ENCODE data around the gene COQ8B.
"Not testable (repeated sequence)": the region's sequence is repeated elsewhere in the genome, so short reads cannot be mapped to it uniquely, and the experiment has no call there.

Gene COQ8B

GRCh38 chr19:40716482-40717324 is at the start of gene COQ8B, which contains the start of gene ITPKC:
COQ8B (minus strand) TSS chr19:40716886; CDS start chr19:40714632, 2,254 bp downstream.
ITPKC (plus strand) TSS chr19:40717112; CDS start chr19:40717136, 24 bp downstream.
- peak; percentile 84 to 100 (median 98) for DNase-seq

GRCh38 chr19:40766385-40766784 is 49.7 kb upstream of the COQ8B start:
- not testable (repeated sequence) for DNase-seq

- peak in 1 of 51 donors; percentile 19 for DNase-seq
Observed at GRCh38 chr19:40763963-40764362, 47.3 kb upstream of the COQ8B start.

- DNase-seq, result peak in 11 of 51 donors; percentile 1 to 49 (median 20)
Observed at GRCh38 chr19:40763526-40763925, 46.8 kb upstream of the COQ8B start.

- no peak for DNase-seq
Observed at GRCh38 chr19:40762754-40763470, 46.2 kb upstream of the COQ8B start.

GRCh38 chr19:40759352-40759751 is 42.7 kb upstream of the COQ8B start:
- no peak for DNase-seq

- no peak for DNase-seq
Observed at GRCh38 chr19:40758491-40758890, 41.8 kb upstream of the COQ8B start.

- no peak for DNase-seq
Observed at GRCh38 chr19:40756502-40757110, 39.9 kb upstream of the COQ8B start.

- DNase-seq, result no peak
Observed at GRCh38 chr19:40755791-40756190, 39.1 kb upstream of the COQ8B start.

GRCh38 chr19:40755248-40755624 is 38.5 kb upstream of the COQ8B start:
- DNase-seq, result no peak

GRCh38 chr19:40754611-40755247 is 38.0 kb upstream of the COQ8B start:
- DNase-seq, result peak in 1 of 51 donors; percentile 29

- DNase-seq, result no peak
Observed at GRCh38 chr19:40752257-40752781, 35.6 kb upstream of the COQ8B start.

GRCh38 chr19:40750874-40751537 is 34.3 kb upstream of the COQ8B start, which contains the start of gene SNRPA:
SNRPA (plus strand) TSS chr19:40751203; CDS start chr19:40751409, 206 bp downstream.
- peak in 49 of 51 donors; percentile 89 to 100 (median 97) for DNase-seq

GRCh38 chr19:40750058-40750873 is 33.6 kb upstream of the COQ8B start, which contains the start of gene ACTMAP:
ACTMAP (minus strand) TSS chr19:40750477; CDS start chr19:40749803, 674 bp downstream.
- DNase-seq, result peak; percentile 97 to 100 (median 100)

- no peak for DNase-seq
Observed at GRCh38 chr19:40747536-40747935, 30.9 kb upstream of the COQ8B start.

GRCh38 chr19:40745402-40745780 is 28.7 kb upstream of the COQ8B start:
- no peak for DNase-seq

GRCh38 chr19:40744554-40745401 is 28.1 kb upstream of the COQ8B start:
- no peak for DNase-seq

- DNase-seq, result no peak
Observed at GRCh38 chr19:40743926-40744325, 27.2 kb upstream of the COQ8B start.

- DNase-seq, result no peak
Observed at GRCh38 chr19:40742886-40743285, 26.2 kb upstream of the COQ8B start.

Data from hypothalamus (tissue), 51 donors.